GM18499 (cell line): ENCODE measurements around the gene SPG7.

Source experiments
- ATAC-seq: cut with Tn5 transposase; IDR thresholded peaks from one replicate; pipeline ENCODE4 v1.9.1; 2021; ENCODE audit warnings: moderate number of reproducible peaks; ENCODE audit not compliant: insufficient read depth, unreplicated experiment

Gene SPG7

DNA sequence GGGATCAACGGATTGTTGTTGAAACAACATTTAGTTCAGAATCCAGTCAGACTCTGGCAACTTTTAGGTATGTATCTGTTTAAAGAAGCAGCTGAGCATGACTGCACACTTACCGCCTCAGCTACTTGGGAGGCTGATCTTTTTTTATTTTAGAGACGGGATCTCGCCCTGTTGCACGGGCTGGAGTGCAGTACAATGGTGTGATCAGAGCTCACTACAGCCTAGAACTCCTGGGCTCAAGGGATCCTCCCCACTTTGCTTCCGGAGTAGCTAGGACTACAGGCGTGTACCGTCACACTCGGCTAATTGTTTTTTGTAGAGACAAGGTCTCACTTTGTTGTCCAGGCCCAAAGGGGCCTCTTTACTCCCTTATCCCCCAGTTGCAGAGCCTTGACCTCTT, 2.3 kb downstream of the SPG7 start:
- no peak for ATAC-seq

DNA sequence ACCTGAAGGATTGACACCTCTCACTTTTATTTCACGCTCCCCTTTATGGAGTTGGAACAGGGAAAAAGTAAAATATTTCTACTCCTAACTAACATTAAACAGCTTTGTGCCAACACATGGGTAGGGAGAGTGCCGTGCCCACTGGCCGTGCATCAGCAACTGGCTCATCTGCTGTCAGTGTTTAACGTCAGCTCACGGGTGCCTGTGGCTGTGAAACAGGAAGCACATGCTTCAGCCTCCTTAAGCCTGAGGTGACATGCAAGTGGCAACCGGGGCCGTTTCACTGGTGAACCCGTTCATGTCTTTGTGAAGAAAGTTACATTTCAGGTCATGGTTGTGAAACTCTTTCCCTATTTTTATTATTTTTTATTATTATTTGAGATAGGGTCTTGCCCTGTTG, 3.2 kb downstream of the SPG7 start:
- no peak for ATAC-seq

DNA sequence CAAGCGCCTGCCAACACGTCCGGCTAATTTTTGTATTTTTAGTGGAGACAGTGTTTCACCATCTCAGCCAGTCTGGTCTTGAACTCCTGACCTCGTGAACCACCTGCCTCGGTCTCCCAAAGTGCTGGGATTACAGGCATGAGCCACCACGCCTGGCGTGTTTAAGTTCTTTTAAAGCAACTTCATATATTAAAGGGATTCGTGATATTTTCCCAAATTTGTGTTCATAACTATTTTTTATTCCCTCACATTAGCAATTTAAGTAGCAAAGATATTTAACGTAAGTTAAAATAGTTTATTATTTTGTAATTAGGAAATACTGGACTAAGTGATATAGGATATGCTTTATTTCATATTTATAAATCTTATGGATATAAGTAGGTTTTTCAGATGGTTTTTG, 4.2 kb downstream of the SPG7 start:
- ATAC-seq, result no peak

DNA sequence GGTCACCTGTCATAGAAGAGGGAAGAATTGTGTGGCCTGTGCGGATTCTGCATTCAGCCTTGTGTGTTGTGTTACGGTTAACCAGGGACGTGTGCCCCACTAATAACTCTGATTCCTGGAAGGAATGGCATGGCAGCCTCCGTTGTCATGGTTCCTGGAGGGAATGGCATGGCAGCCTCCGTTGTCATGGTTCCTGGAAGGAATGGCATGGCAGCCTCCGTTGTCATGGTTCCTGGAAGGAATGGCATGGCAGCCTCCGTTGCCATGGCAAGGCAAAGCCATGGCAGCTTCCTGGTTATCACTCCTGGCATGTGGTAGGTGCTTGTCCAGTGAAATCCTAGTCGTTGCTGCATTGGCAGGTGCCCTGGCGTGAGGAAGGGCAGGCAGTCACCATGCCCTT, 8.9 kb downstream of the SPG7 start:
- ATAC-seq, result no peak

DNA sequence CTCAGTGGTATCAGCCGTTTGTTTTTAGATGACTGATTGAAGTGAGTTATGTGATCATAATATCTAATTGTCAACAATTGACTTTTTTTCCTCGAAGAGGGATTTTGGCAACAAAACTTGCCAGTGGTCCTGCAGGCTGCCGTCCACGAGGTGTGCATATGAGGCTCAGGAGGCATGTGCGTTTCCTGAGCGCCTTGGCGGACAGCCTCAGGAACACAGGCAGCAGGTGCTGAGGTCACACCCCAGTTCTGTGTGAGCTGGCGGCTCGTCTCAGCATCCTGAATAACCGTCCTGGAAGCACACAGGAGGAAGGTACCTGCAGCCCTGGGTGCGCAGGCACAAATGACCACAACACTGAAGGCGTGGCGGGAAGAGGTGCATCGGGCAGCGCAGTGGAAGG, 11.7 kb downstream of the SPG7 start:
- no peak for ATAC-seq

DNA sequence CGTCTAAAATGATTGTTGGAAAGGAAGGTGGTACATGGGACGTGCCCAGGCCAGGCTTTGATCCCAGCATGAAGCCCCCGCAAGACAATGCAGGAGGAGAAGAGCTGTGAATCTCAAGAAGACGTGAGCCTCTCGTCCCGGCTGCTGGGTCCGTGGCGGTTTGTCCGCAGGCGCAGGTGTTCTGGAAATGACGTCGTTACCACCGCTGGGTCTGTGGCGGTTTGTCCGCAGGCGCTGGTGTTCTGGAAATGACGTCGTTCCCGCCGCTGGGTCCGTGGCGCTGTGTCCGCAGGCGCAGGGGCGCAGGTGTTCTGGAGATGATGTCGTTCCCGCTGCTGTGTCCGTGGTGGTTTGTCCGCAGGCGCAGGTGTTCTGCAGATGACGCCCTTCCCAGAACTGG, 14.1 kb downstream of the SPG7 start:
- ATAC-seq, result no peak

DNA sequence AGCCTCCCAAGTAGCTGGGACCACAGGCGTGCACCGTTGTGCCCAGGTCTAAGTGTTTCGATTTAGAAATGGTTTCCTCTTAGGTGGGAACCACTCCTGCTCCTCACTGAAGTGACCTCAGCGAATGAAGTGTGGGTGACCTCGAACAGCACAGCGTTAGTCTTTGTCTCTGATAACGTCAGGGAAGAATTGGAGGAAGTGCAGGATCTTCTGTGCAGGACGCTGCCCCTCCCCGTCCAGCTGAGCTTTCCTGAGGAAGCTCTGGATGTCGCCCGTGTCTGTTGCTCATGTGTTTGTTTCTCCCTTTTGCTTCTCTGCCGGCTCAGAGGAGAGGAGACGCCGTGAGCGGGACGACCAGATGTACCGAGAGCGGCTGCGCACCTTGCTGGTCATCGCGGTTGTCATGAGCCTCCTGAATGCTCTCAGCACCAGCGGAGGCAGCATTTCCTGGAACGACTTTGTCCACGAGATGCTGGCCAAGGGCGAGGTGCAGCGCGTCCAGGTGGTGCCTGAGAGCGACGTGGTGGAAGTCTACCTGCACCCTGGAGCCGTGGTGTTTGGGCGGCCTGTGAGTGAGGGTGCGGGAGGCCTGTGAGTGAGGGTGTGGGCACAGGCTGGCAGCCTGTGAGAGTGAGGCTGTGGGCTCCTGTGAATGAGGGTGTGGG, 15.6 kb downstream of the SPG7 start:
- ATAC-seq, result no peak

DNA sequence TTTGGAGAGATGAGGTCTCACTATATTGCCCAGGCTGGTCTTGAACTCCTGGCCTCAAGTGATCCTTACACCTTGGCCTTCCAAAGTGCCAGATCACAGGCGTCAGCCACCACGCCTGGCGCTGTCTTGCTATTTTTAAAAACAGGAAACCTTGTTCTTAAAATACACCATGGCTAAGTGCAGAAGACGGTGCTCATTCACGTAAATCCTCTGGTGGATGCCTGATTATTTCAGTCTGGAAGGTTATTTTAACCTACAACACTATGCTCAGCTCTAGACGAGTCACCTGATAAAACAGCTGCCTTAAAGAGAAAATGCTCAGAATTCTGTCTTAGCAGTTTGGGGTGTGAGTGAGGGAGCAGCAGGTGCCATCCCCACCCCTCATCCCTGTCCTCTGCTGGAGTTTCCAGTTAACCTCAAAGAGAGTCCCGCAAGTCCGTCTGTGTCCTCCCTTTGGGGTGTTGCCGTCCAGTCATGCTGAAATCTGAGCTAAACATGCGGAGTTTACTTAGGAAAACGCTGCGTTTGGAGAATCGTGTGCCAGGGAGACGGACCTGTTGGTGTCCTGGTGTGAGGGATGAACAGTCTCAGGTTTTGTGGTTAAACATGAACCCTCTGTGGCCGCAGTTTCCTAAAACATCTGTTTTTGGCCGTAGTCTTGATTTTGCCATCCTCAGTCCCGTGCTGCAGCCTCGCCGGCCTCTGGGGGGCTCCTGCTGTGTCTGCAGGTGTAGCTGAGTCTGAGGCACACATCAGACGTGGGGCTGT, 17.1 kb downstream of the SPG7 start:
- ATAC-seq, result no peak

DNA sequence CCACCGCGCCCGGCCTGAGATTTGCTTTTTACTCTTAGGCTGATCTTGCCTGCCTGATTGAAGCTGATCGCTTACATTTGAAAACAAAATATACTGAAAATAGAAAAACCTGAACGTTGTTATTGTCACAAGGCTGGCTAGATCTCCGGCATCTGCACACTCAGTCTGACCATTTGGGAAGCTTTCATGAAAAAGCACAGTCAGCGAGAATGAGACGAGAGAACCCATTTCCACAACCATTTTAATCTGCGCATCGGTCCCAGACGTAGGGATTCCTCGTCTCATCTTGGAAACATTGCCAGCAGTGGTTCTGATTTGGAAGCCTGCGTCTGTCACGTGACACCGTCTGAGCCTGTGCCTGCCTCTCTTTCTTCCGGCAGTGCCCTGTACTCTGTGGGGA, 20.9 kb downstream of the SPG7 start:
- ATAC-seq, result no peak

DNA sequence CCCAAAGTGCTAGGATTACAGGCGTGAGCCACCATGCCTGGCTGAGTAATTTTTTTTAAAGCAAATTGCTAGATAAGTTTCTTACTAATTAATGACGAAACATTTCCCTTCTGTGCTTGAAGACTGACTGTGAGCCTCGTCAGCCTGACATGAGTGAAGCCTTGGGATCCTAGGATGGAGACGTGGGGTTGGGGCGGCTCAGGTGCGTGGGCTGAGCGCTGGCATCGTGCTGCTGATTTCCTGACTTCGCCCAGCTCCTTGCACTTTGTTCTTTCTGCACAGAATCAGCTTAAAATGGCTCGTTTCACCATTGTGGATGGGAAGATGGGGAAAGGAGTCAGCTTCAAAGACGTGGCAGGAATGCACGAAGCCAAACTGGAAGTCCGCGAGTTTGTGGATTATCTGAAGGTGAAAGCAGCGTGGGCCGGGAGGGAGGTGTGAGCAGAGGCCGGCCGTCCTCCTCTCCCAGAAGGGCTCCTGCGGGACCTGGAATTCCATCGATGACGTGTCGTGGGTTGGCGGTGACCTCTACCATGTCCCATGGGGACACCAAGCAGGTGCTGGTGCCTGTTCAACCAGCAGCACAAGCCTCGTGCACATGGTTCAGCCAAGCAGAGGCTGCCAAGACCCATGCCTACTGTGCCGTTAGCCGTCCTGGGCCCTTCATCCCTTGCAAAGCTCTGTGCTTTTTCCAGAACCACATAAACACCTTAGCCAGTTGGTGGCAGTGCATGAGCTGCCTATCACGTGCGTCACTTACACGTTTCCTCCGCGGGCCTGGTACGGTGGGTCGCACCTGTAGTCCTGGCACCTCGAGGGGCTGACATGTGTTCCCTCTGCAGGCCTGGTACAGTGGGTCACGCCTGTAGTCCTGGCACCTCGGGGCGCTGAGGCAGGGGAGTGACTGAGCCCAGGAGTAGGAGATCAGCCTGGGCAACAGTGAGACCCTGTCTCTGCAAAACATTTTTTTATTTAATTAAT, 22.5 kb downstream of the SPG7 start:
- no peak for ATAC-seq

DNA sequence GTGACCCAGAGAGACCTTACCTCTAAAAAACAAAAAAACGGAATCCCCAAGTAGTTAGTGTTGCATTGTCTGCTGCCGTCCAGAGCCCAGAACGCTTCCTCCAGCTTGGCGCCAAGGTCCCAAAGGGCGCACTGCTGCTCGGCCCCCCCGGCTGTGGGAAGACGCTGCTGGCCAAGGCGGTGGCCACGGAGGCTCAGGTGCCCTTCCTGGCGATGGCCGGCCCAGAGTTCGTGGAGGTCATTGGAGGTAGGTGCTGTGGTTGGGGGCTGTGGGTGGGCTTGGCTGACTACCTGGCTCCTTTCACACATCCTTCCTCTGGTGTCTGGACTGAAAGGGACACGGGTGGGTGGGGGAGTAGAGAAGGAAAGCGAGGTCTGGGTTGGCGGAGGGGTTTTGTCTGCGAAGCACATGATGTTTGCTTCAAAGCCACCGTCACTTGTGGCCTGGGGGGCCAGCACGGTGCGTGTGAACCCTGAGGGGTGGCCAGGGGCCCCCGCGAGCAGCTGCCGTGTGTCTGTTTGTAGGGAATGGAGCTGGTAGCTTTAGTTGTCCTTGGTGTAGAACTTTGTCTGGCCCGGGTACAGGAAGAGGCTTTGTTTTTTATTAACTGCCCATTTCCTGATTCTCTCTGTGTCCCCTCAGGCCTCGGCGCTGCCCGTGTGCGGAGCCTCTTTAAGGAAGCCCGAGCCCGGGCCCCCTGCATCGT, 23.8 kb downstream of the SPG7 start:
- no peak for ATAC-seq

DNA sequence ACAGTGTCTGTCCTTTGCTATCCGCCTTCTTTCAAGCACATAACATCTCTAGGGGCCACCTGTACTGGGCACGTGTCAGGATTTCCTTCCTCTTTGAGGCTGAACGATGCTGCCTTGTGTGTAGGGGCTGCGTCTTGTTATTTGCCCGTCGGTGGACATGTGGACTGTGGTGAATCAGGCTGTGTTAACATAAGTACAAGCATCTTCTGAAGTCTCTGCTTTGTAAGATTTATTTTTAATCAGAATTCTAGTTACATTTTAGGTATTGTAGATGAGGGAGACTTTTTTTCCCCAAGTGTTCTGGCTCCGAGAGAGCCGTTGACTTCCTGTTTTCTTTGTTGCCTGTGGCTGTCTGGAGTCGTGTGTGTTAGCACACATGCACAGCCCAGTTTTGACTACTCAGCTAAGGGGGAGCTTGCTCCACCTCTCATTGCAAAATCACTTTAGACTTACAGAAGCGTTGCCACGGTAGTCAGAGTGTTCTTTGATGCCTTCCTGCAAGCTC, 26.1 kb downstream of the SPG7 start:
- no peak for ATAC-seq

DNA sequence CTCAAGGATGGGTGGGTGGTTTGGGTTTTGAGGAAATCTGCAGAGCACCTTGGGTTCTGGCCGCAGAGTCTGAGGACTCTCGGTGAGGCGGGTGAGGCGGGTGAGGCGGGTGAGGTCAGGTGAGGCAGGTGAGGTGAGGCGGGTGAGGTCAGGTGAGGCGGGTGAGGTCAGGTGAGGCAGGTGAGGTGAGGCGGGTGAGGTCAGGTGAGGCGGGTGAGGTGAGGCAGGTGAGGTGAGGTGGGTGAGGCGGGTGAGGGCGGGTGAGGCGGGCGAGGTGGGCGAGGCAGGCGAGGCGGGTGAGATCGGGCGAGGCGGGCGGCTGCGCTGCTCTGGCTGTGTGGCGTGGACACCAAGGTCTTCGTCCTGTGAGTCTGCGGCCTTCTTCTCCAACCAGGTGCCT, 28.2 kb downstream of the SPG7 start:
- no peak for ATAC-seq

DNA sequence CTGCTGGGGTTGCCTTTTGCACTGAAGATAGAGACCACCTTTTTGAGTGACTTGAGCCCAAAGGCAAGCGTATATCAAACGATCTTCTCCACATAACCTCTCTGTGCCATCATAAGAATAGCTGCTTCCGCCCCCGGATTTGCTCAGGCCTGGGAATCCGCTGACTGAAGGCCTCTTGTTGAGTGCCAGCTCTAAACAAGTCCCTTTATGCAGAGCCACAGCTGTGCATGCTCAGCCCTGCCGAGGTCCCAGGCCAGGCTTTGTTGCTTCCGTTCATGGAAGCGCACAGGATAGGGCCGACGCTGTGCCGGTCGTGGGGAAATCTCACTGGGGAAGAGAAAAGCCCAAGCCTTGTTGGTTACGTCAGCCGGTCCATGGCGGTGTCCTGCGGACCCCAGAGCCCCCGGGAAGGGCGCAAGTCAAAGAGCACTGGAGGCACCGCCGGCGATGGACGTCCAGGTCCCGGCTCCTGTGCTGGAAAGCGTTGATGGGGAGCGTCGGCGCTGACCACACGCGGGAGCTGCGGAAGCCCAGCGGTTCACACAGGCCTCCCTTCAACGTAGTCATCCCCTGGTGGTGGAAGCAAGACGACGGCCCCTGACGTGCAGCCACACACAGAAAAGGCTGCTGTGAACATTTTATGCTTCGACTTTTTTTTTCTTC, 28.8 kb downstream of the SPG7 start:
- no peak for ATAC-seq

DNA sequence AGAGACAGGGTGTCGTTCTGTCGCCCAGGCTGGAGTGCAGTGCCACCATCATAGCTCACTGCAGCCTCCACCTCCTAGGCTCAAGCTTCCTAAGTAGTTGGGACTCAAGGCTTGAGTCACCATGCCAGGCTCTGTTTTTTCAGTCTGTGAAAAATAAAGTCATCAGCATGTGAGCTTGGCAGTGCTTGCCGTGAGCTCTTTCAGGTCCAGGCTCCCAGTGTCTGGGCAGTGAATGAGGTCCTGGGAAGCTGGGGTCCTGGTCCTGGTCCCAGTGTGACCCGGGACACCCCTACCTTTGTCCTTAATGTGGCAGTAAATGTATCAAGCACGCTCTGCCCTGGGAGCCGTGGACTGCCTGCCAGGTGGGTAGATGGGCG, 29.3 kb downstream of the SPG7 start:
- no peak for ATAC-seq

DNA sequence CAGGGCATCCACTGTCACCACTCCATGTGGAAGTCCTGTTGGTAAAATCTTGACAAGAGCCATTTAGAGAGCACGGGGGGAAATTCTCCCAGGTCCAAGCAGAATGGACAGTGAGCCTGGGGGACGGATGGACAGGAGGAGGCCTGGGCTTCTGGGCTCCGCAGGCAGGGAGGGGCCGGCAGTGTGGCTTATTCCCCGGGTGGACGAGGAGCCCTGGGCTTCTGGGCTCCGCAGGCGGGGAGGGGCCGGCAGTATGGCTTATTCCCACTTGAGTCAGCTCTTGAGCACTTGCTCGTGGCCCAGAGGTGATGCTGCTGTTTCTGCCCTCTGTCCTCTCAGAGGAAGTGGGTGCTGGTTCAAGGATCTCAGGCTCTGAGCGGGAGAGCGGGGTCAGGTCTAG, 30.1 kb downstream of the SPG7 start:
- ATAC-seq, result no peak

DNA sequence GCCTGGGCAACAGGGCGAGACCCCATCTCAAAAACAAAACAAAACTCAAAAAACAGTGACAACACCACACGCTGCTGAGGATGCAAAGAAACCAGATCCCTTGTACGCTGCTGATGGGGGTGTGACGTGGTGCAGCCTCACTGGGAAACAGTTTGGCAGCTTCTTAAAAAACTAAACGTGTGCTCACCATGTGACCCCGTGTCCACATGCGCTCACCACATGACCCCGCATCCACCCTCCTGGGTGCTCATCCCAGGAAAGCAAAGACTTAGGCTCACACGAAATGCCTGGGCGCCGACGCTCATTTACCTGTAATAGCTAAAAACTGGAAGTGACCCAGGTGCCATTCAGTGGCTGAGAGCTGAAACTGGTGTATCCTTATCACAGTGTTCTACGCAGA, 32.4 kb downstream of the SPG7 start:
- no peak for ATAC-seq

DNA sequence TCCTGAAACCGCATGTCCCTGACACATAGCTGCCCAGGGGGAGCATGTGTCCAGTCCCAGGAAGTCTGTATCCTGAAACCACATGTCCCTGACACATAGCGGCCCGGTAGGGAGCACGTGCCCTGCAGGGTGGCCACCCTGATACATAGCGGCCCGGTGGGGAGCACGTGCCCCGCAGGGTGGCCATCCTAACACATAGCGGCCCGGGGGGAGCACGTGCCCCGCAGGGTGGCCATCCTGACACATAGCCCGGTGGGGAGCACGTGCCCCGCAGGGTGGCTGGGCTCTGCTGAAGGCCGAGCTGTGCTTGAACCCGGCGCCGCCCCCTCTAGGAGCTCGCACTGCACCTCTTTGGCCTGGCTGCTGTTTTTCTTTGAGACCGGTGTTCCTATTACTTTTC, 33.6 kb downstream of the SPG7 start:
- no peak for ATAC-seq

DNA sequence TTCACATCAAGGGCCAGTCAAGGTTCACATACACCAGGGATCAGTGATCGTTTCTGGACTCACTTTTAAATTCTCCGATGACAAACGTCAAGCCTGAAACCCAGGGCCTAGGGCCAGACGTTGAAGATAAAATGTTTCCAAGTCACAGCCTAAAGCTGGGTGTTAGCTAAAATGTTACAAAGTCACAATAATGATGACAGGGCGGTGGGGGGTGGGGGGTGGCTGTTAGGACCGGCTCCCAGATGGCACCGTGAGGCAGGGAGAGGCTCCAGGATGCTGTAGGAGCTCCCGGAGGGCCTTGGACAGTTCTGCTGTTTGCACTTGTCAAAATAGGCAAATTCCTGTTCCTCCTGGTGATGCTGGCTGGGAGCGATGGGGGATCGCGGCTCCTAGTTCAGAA, 35.9 kb downstream of the SPG7 start:
- ATAC-seq, result no peak

DNA sequence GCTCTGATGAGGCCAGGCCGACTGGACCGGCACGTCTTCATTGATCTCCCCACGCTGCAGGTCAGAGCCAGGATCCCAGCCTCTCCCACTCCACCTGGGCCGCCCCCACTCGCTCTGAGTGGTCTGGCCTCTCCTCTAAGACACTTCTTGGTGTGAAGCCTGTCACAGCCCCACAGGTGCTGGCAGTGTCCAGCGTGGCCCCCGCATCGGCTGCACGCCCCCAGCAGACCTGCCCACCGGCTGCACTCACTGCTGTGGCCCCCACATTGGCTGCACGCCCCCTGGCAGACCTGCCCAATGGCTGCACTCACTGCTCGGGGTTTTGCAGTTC, 36.5 kb downstream of the SPG7 start:
- ATAC-seq, result no peak
